ENCODE results near the gene SRGAP1.

DNA sequence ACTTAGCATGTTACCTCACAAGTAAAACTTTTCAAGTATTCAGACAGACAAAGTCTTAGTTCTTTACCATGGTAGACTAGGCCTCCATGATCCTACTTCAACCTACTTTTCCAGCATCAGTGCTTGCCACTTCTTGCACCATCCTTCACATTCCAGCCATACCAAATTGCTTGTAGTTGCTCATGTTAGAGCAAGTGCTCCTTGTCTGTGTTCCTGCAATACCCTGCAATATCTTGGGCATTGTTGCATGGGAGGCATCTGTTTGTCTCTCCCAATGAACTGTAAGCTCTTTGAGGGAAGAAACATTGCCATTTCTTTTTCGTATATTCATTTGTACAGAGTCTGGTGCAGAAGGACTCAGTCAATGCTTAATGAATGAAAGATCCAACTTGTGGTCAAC lies 78.0 kb downstream of the SRGAP1 start:
- TF ChIP-seq CTCF (IDR thresholded peaks at IDR 0.05), result no peak
- no peak for TF ChIP-seq EP300 (IDR thresholded peaks at IDR 0.05)
